GM18498 (cell line): ENCODE results near the gene RPP25.
"Not testable (repeated sequence)": the region's sequence is repeated elsewhere in the genome, so short reads cannot be mapped to it uniquely, and the experiment has no call there.

Experiments used
- ATAC-seq: cut with Tn5 transposase; IDR thresholded peaks from one replicate; pipeline ENCODE4 v1.9.1; 2021; ENCODE audit warnings: mild to moderate bottlenecking, moderate library complexity; ENCODE audit not compliant: unreplicated experiment

RPP25 gene

GRCh38 chr15:74924525-74924924 is 32.0 kb downstream of the RPP25 start:
- ATAC-seq: no peak

DNA sequence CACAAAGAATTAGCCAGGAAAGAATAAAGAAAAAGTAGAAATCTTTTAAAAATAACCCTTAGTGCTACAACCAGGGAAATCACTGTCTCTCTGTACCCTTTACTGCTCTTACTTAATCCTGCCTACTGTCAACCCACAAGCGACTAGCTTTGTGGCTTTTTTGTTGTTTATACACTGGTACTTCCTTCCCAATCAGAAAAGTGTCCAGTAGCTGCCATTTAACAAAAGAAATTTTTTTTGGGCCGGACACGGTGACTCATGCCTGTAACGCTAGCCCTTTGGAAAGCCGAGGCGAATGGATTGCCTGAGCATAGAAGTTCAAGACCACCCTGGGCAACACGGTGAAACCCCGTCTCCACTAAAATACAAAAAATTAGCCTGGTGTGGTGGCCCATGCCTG is 36.1 kb downstream of the RPP25 start:
- ATAC-seq: no peak

- no peak for ATAC-seq
Measured at GRCh38 chr15:74917676-74918075, 38.9 kb downstream of the RPP25 start.

- not testable (repeated sequence) for ATAC-seq
Measured at GRCh38 chr15:74913799-74914198, 42.8 kb downstream of the RPP25 start.

DNA sequence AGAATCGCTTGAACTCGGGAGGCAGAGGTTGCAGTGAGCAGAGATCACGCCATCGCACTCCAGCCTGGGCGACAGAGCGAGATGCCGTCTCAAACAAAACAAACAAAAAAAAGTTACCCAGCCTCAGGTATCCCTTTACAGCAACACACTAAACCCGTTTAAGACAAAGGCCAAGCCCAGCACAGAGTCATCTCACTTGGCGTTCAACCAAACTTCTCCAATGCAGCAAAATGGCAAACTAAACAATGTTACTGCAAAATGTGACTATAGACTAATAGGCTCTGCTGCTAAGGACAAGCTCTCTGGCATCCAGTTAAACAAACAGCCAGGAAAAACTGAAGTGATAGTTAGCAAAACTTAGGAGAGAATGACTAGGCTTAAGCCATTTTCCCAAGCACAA is 43.5 kb downstream of the RPP25 start:
- no peak for ATAC-seq

DNA sequence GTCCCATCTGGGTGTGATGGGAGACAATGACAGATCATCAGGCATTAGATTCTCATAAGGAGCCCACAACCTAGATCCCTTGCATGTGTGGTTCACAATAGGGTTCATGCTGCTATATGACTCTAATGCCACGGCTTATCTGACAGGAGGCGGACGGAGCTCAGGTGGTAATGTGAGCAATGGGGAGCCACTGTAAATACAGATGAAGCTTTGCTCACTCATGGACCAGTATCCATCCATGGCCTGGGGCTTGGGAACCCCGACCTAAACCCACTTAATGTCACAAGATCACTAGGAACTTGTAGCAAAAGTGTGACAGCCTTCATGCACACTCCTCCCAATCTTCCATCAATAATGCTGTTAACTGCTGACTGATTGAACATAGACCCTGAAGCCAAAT is 47.9 kb downstream of the RPP25 start:
- no peak for ATAC-seq

DNA sequence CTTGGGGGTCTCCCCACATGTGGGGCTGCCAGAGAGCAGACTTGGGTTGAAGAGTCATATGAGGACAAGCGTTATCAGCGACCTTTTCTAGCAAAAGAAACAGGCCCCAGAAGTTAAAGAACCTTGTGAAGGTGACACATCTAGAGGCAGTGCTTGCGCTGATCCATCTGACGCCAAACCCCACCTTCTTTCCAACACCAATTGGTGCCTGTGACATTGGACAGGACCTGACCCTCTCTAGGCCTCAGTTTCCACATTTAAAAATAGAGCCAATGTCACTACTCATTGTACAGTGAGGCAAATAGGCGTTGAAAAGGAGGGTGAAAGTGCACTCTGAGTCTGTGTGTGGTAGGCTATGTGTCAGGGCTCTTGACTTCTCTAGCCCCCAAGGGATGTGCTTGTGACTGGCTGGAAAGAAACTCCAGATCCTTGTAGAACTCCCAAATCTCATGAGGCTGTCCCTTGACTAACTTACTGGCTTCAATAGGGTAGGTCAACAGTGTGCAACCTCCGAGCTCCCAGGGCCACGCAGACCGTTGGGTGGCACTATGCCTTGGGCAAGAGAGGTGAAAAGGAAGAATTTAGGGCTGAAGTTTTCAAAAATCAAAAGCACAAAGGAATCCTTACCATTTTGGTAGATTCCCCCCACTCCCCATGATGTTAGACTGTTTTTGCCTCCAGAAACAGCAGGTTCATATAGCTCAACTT is 49.3 kb downstream of the RPP25 start:
- ATAC-seq: no peak

GRCh38 chr15:74906450-74907162 is 50.0 kb downstream of the RPP25 start, which contains the start of gene FAM219B:
FAM219B (minus strand) TSS chr15:74906851; CDS start chr15:74906800, 51 bp downstream.
- ATAC-seq: peak; percentile 89

DNA sequence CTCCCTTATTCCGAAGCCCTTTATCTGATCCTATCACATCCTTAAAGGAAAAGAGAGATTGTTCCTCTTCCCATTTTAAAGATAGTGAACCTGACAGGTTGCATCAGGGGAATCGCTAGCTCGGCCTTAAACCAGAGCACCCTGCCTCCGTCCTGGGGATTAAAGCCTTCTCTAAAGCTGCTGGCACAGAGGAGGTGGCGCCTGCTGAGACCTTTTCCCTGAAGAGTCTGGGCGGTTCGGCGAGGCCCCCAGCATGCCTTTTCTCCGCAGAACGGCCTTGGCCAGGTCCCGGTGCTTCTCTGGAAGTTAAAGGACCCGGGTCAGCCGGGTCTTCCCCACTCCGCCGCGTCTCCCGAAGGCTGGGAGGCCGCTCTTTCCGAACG is 50.5 kb downstream of the RPP25 start:
- ATAC-seq: no peak
